Activated CD4-positive, CD25-positive, alpha-beta regulatory T cell treated with anti-CD3 and anti-CD28 coated beads, Interleukin-2, amount 50 U/mL, for 72 hours (primary cell): Measurements from ENCODE around the gene USP10.

Experiments
- DNase-seq: peaks from one replicate; pipeline ENCODE4 v3.0.0; 2021

Gene USP10

GRCh38 chr16:84754353-84754856, 54.6 kb downstream of the USP10 start:
- DNase-seq = peak; percentile 41

DNA sequence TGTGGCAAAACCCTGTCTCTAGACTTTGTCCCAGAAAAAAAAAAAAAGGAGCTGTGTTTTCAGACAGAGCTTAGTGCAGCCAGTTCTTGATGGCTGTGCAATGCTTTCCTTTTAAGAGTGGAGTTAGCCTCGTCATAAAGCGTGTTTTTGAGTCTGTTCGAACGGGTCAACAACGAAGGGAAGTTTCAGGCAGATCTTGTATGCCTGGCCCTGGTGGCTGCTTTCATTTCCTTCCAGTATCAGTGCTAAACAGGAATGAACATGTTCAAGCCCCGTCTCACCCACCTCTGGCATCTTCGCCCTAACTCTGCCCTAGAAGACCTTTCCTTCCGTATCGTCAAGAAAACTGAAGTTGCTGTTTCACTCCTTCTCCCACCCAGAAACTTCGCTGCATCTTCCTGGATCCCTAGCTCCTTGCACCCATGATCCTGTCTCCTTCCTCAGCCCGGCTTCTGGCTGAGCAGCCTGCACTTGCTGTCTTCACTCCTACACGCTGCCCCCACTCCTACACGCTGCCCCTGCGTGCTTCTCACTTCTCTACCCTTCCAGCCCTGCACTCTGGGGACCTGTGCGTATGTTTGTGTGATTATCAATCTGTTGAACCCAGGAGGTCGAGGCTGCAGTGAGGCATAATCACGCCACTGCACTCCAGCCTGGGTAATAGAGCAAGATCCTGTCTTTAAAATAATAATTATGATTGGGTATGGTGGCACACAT, 55.3 kb downstream of the USP10 start:
- no peak for DNase-seq

DNA sequence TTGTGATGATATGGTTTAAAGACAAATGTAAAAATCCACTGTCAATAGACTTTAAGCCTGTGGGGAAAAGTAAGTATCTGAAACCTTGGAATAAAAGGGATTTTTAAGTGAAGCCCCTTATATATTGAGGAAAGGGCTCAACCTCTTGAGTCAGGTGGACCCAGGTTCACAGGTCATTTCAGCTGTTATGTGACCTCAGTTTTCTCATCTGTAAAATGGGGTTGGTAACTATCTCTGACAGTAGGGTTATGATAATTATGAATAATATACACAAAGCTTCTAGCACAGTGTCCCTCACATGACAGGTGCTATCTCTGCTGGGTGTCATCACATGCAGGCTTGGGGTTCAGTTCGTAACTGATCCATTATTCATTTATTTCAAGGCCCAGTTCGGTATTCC, 57.0 kb downstream of the USP10 start:
- no peak for DNase-seq

GRCh38 chr16:84758627-84759026, 58.8 kb downstream of the USP10 start:
- DNase-seq = no peak

GRCh38 chr16:84759061-84759460, 59.3 kb downstream of the USP10 start:
- no peak for DNase-seq

DNA sequence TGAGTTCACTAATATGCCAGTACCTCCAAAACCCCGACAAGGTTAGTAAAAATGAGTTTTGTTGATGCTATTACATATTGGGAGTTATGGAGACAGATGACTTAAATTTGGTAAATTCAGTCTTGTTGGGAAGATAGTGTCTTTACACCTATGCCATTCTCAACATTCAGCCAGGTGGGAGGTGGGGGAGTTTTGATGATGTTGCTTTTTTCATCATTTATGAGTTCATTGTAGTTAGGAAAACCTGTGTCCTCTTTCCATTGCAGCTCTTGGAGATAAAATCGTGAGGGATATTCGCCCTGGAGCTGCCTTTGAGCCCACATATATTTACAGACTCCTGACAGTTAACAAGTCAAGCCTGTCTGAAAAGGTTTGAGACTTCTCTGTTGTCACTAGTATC, 60.1 kb downstream of the USP10 start:
- no peak for DNase-seq

GRCh38 chr16:84761448-84762368, 61.9 kb downstream of the USP10 start:
- no peak for DNase-seq

- DNase-seq = no peak
Observed at GRCh38 chr16:84763164-84763563, 63.4 kb downstream of the USP10 start.

- no peak for DNase-seq
Observed at GRCh38 chr16:84763629-84764028, 63.8 kb downstream of the USP10 start.

DNA sequence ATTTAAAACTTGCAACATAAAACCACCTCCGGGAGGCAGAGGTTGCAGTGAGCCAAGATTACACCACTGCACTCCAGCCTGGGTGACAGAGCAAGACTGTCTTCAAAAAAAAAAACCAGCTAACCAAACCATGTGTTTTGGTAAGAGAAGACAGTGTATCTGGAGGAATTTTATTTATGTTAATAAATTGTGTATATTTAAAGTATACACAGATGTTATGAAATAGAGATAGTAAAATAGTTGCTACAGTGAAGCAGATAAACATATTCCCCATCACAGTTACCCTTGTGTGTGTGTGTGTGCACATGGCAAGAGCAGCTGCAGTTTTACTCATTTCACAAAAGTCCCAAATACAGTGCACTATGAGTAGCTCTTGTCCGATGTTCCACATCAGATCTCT, 65.2 kb downstream of the USP10 start:
- DNase-seq = no peak

- no peak for DNase-seq
Observed at GRCh38 chr16:84765616-84766580, 66.1 kb downstream of the USP10 start.

GRCh38 chr16:84766978-84767773, 67.4 kb downstream of the USP10 start:
- no peak for DNase-seq

DNA sequence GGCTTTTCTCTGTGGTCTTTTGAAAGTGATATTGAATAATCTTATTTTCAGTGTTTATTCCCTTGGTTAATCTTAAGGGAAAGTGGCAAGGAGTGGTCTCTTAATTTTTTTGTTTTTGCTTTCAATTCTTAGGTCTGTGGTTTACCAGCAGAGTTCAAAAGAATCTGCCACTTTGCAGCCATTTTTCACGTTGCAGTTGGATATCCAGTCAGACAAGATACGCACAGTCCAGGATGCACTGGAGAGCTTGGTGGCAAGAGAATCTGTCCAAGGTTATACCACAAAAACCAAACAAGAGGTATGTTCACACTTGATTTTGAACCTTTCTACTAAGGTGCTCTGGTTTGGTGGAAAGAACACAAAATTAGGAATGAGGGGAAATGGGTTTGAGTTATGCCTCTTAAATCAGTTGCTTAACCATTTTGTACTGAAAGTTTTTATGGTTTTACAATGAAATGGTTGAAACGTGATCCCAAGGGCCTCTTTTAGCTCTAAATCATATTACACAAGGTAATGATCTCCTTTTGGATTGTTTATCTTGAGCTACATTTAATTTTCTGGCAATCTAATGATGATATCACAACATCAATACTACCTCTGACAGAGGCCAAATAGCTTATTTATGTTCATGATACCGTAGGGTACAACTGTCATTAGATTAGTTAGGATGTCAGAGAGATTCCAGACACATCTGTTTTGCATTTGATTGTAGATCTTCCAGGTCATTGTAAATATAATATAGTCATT, 68.4 kb downstream of the USP10 start:
- DNase-seq = no peak

- DNase-seq = no peak
Observed at GRCh38 chr16:84768808-84769197, 69.0 kb downstream of the USP10 start.

DNA sequence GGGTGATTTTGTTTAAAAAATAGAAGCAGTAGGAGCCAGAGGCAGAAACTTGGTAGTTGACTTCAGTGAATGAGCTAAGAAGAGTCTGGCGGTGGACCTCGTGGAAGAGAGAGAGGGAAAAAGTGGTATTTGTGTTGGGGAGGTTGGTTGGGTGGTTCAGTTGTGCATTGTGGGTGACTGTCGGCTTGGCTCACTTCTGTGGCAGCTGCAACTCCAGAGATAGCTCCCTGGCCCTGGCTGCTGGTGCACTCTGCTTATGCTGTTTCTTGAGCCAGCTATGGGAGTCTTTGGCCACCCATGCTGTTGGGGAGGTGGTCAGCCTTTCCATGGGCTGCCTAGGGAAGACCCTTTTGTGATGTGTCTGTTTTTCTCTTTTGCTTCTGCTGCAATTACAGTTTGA, 69.6 kb downstream of the USP10 start:
- no peak for DNase-seq

DNA sequence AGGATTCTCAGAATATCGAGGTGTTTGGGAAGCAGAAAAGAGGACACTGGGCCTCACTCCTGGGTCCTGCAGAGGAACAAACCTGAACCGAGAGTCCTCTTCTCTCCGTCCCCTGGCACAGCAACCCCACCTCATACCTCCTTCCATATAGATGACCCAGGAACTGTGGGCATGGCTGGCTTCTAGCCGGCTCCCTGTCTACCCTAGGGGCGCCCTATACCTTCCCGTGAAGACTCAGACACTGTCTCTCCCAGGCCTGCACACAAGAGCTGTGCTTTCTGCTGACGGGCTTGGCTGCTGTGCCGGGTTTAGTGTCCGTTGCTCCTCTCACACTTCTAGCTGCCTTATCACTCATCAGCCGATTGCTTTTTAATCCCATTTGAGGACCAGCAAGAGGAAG, 73.5 kb downstream of the USP10 start:
- no peak for DNase-seq

- DNase-seq = no peak
Observed at GRCh38 chr16:84774810-84775209, 75.0 kb downstream of the USP10 start.

- DNase-seq = no peak
Observed at GRCh38 chr16:84775262-84775810, 75.5 kb downstream of the USP10 start.

DNA sequence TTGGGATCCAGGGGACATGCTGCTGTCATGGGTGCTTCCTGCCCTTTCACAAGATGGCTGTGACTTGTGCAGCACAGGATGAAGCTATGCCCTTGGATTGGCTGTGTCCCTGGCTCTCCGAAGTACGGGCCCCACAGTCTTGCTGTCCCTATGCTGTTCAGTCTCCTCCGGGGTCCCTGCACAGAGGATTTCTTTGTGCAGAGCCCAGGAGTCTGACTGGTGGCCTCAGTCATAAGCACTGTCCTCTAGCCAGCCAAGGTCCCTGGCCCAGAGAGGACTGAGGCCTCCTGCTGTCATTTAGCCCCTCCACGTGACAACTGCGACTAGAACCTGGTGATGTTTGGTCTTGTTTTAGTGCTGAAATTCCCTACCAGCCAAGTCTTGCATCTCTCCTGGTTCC, 77.6 kb downstream of the USP10 start:
- no peak for DNase-seq

DNA sequence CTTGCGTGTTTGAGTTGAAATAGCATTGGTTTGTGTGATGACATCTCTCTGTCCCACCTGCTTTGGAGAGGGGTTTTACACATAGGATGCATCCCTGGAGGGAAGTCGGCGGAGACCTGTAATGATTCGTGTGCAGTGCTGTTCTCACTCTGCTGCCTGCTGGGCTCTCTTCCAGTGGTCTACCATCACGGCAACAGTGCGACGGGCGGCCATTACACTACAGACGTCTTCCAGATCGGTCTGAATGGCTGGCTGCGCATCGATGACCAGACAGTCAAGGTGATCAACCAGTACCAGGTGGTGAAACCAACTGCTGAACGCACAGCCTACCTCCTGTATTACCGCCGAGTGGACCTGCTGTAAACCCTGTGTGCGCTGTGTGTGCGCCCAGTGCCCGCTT, 78.9 kb downstream of the USP10 start:
- DNase-seq = no peak

- DNase-seq = no peak
Observed at GRCh38 chr16:84780063-84780462, 80.3 kb downstream of the USP10 start.
